Middle frontal gyrus (tissue), 1 donor: Measurements from ENCODE around the gene KCNMA1.

Source experiments
- DNase-seq: peaks from one replicate; pipeline ENCODE4 v3.0.0-alpha.2; 2015; ENCODE audit warnings: low spot score; ENCODE audit errors: extremely low spot score

Gene KCNMA1

DNA sequence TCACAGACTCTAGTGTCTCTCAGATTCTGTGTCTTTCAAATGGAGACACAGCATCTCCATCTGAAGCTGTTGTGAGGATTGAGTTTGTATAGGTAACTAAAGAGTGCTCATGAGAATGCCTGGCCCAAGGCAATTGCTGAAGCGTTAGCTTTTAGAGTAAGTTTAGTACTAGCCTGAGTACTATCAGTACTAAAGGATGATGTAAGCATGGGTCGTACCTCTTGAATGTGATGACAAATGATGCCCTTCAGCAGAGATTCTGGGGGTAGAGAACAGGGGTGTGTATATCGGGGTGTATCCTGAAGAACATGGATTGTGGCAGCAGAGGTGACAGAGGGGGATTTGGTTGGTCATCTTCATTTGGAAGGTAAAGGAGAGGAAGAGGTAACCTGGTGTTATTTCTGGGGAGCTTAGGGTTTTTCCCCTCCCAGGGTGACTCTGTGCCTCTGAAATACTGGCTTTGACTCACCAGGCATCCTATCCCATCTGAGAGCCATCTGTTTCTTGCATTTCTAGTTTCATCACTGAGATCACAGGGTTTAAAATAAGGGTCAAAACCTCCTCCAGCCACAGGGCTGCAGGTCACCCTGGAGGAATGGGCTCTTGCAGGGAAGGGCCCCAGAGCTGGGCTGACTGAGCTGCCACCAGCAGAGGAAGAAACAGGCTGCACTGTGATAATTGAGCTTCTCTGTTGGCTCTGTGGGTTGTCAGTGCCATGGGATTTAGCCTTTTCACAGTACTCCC, 756.0 kb downstream of the KCNMA1 start:
- no peak for DNase-seq

DNA sequence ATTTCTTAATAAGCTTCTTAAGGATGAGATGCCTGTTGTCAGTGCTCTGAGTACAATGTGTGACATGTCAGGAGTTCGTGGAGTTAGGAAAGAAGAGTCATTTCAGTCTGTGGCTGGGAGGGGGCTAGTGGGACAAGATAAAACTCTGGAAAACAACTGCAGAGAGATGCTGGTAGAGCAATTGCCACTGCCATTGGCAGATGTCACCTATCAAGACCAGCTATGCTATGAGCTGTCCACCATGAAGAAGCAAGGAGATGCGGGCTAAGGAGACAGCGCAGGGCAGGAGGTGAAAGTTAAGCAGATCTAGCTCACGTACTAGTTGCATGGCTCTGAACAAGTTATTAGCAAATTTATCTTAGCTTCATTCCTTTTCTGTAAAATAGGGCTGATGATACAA, 756.7 kb downstream of the KCNMA1 start:
- DNase-seq: no peak

DNA sequence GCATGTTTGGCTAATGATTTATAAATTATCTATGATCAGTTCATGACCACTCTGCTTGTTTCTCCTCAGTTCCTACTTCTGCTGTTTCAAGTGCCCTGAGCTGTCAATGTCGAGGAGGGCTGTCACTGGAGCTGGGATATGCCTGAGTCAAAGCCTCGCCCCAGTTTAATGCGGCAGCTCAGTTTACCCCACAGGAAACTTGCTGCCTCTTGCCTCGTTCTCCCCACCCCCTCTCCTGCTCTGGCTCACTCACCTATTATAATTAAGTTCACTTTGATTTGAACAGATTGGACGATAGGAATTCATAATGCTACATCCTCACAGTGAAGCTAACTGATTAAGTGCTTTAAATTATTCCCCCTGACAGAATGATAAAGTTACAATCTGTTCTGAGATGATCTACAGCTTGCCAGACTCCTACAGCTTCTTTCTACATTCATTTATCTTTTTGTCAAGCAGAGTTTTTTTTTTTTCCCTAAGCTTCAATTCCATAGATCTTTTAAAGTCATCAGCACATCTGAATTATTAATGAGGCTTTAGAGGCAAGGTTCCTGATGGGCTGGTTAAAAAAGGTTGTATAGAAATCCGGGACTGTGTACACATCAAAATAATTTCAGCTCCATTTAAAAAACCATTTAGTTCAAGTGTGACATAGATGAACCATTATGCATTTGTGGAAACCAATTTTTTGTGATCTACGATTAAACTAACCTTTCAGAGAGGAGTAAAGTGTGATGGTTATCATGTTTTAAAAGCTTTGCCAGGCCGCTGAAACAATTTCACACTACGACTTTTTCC, 758.3 kb downstream of the KCNMA1 start:
- no peak for DNase-seq

DNA sequence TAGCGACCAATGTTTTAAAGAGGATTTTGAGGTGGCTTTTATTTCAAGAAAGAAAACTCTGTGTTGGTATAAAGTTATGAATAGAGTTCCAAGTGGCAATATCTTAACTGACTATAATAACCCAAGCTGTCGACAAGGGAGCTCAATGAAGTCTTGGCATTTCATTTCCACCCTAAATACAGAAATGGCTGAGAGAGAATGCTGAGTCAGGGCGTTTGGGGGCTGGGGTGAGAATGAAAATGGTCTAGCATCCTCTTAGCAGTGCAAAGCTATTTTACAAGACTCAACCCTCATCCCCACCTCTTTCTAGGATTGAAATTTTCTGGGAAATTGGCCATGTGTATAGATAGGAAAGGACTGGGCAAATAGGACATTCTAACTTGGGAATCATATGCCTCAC, 759.1 kb downstream of the KCNMA1 start:
- no peak for DNase-seq

DNA sequence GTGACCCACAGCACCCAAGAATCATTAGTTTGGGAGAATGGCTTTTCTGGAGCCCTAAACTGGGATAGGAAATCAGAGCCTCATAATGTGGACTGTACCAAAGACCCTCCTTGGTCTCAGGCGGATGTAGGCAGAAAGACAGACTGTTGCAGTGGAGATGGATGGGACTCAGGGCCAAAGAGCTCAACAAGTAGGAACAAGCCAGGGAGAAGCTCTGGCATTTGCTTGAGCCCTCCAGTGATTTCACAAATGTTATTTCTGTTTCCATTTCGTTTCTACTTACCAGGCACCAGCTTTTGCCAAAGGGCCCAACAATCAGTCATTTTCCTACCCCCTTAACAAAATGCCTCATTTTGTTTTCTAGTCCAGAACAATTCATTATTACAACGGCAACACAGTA, 762.7 kb downstream of the KCNMA1 start:
- DNase-seq: no peak

DNA sequence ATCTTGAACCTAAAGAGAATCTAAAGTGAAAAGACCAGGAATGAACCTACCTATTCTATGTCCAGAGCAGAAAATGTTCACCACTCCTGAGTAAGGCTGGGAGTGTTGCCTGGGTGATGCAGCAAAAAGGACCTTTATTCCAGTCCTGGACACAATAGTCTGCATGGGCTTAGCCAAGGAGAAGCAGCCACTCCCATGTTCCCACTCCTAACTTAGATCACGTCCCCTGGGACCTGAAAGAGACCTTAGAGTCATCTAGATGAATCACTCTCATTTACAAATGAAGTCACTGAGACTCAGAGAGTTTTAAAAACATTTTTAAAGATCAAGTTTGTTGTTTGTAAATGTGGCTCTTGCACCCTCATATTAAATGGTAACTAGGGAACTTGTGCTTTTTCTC, 763.4 kb downstream of the KCNMA1 start:
- no peak for DNase-seq

DNA sequence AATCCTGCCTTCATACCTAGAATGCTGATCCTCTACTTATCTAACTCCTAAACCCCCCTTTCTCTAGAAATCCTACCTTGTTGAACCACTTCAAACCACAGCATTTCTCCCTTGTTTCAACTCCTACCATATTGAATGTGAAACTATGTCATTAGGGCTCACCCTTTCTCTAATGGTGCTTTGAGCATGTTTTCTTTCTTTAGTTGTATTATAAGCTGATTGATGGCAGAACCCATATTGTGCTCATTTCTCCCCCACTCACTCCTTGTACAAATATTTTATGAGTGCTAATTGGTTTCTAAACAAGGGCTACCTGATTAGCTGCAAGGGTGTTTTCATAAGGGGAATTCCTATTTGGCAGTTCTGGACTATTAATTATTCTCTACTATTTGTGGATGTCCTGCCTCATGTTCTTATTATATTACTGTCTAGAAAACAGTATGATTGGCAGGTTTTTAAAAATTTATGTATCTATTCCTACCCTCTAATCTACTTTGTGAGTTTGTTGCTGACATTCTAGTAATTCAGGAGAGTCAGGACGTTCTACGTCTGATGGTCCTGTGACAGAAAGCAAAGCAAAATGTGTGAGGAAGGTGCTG, 765.8 kb downstream of the KCNMA1 start:
- DNase-seq: no peak

DNA sequence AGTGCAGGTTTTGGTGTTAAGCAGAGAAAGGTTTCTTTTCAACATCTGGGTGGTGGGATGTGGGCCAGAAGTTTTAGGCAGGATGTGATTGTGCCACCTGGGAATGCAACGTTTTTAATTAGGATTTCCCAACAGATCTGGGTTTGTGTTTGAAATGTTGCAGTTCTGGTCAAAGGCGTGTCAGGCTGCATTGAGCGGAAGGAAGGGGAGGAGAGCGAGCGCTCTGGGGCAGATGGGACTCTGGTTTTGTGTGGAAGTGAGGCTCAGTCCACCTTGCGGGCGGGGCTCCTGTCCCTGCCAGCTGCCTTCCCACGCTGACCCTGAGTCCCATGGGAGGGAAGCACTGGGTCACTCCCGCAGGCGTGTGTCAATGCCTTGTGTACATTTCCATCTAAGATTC, 767.7 kb downstream of the KCNMA1 start:
- DNase-seq: no peak

DNA sequence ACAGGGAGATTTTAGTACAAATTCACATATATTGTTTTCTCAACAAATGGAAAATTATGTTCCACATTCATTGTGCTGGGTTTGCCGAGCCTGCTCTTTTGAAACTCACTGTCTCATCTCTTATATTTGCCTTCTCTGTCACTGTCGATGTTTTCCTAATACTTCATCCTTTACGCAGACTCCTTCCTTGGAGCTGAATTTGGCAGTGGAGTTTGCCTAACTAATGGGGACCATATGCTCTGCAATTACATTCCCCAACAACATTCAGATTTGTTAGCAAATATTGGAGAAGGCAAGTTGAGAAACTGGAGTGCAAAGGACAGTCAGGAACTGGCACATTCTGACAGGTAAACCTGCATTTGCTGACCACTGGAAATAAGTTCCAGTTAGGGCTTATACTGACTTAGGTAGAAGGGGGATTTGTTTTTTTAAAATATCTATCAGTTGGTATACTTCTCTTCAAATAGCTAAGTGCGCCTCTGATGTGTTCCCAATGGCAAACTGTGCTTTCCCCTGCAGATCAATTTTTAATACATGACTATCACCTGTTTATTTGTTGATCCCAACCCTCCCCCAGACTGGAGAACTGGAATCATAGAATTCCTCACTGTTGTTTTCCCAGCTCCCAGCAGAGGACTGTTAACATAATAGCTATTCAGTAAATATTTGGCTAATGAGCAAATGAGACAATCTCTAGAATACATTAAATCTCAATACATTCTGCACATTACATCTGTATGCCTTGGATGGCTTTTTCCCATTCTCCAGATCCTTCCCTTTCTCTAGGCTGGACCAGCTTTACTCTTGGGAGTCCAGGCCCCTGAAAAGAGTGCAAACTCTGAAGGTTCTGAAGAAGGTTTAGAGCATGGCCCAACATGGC, 769.3 kb downstream of the KCNMA1 start:
- DNase-seq: no peak

DNA sequence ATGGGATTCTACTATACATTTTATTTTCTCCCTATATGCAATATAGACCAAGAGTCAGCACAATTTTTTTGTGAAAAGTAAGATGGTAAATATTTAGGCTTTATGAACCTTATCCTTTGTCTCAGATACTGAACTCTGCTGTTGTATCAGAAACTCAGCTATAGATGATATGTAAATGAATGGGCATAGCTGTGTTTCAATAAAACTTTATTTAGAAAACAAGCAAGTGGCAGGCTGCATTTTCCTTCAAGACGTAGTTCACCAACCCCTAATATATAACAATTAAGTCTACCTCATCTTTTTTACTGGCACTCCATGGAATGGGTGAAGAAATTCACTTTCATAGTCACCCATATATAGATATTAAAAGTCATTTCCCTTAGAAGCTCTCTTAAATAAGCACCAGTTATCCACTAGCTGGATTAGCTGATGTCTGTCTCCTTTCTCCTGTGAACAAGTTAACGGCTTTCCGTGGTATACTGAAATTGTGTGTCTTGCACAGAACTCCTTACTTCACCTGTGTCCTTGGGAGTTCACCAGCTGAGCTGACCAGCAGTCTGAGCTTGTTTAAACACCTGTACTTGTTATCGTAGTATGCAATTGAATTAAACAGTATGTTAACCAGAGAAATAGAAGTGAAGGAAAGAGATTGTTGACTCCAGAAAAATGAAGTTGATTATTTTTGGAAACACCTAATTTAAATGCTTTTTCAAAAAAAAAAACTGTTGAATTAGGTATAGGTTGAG, 770.6 kb downstream of the KCNMA1 start:
- DNase-seq: no peak

DNA sequence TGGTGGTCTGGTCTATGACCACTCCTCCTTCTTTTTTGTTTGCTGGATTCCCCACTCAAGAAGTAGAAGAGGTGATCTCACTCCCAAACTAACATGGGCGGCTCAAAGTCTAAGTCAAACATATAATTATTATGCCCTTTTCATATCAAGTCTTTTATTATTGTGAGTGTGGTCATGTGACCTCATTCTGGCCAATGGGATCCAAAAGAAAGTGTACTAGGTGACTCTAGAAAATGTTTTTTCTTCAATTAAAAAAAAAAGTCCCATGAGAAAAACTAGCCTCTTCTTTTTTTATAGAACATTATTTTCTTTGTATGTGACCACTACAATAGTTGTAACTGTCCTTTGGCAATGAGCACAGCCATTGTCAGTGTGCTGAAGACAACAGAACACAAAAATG, 772.7 kb downstream of the KCNMA1 start:
- DNase-seq: no peak

DNA sequence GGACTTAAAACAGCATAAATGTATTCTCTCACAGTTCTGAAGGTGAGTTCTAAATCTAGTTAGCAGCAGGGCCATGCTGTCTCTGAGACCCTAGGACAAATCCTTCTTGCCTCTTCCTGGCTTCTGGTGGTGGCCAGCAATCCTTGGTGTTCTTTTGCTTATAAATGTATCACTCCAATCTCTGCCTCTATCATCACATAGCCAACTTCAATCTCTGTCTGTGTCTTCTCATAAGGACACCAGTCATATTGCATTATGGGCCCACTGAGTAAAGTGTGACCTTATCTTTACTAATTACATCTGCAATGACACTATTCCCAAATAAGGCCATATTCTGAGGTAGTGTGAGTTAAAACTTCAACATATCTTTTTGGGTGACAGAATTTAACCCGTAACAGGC, 778.9 kb downstream of the KCNMA1 start:
- no peak for DNase-seq

DNA sequence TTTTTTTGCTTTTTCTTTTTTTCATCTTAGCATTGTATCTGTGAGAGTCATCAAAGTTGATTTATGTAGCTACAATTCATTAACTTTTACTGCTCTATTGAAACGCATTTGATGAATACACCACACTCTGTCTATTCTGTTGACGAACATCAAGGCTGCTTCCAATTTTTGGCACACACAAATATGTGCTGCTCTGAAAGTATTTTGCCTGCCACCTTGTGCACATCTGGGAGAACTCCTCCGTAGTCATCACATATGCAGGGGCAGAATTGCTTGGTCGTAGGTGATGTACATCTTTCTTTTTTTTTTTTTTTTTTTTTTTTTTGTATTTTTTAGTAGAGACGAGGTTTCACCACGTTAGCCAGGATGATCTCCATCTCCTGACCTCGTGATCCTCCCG, 796.8 kb downstream of the KCNMA1 start:
- DNase-seq: no peak

DNA sequence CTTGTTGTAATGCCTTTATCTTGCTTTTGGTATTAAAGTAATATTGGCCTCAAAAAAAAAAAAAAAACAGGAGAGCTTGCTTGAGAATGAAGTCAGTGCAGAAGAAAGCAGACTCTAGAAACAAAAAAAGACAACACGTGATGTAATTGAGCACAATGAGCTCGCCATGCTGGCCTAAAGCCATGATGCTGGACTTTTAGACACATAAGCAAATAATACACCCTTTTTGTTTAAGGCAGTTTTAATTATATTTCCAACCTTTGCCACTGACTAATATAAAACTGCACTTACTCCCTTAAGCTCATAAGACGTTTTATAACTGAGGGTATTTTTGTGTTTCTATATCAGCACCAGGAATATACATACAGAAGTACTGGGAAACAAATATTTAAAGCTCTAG, 798.3 kb downstream of the KCNMA1 start:
- no peak for DNase-seq

DNA sequence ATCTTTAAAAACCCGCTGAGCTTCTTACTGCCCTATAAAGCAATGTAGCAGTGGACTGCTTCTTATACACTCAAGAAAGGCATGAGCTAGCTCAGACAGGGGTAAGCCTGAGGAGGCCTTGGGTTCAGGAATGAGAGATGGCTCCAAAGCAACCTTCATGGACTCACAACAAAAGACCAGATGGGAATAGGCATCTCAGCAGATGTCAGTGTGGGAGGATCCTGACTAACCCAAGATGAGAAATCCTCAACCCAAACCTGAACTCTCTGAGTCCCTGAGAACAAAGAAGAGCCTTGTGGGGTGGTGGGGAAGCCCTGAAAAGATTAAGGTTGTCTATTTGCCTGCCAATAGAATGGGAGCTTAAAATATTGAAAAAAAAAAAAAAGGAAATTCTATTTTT, 807.4 kb downstream of the KCNMA1 start:
- DNase-seq: no peak

DNA sequence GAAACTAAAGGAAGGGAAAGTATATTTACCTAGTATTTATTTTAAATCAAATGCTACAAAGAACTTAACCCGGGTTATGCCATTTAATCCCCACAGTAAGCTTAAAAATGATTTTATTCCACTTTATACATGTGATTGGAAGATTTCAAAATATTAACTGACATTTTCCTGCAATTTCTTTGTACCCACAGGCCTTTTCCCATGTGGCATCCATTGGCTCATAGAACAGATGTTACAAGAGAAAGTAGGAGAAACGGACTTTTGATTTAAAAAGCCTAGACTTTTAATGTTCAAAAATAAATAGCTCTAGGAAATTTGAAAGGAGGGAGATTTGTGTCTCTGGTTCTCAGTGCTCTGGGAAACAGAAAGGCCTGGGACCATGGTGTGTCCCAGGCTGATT, 807.9 kb downstream of the KCNMA1 start:
- no peak for DNase-seq
